KMS-11 (cell line): Measurements from ENCODE around the gene PKNOX1.
"Not testable (repeated sequence)": the region's sequence is repeated elsewhere in the genome, so short reads cannot be mapped to it uniquely, and the experiment has no call there.

Experiments
- H2AFZ ChIP-seq: fragments of 200-600 bp; sonication (generic); 2 replicates; pipeline ENCODE4 v1.6.1; 2016; ENCODE audit warnings: antibody characterized with exemption, mixed run types, low read depth
- H3K27ac ChIP-seq: fragments of 200-600 bp; sonication (generic); 2 replicates; pipeline ENCODE4 v1.6.1; 2016; ENCODE audit warnings: mild to moderate bottlenecking, mixed run types
- H3K27me3 ChIP-seq: fragments of 200-600 bp; sonication (generic); 2 replicates; pipeline ENCODE4 v1.6.1; 2017; ENCODE audit warnings: mild to moderate bottlenecking, low read depth, mixed run types, moderate library complexity; ENCODE audit not compliant: insufficient read depth
- H3K36me3 ChIP-seq: fragments of 200-600 bp; sonication (generic); 2 replicates; pipeline ENCODE4 v1.6.1; 2017; ENCODE audit warnings: mild to moderate bottlenecking, mixed run types; ENCODE audit not compliant: insufficient read depth
- H3K4me1 ChIP-seq: fragments of 200-600 bp; sonication (generic); 2 replicates; pipeline ENCODE4 v1.6.1; 2016; ENCODE audit warnings: mild to moderate bottlenecking, low read depth, mixed run types; ENCODE audit not compliant: poor library complexity, severe bottlenecking
- H3K4me2 ChIP-seq: fragments of 200-600 bp; sonication (generic); 2 replicates; pipeline ENCODE4 v1.7.0; 2016; ENCODE audit warnings: mild to moderate bottlenecking, mixed run types
- H3K4me3 ChIP-seq: fragments of 200-600 bp; sonication (generic); IDR thresholded peaks from 2 replicates; pipeline ENCODE4 v1.6.1; 2017; ENCODE audit warnings: low read depth, low read length, mixed read lengths; ENCODE audit not compliant: insufficient read depth
- H3K79me2 ChIP-seq: fragments of 200-600 bp; sonication (generic); 2 replicates; pipeline ENCODE4 v1.6.1; 2016; ENCODE audit warnings: low read depth, mixed run types; ENCODE audit not compliant: insufficient read depth
- H3K9ac ChIP-seq: fragments of 200-600 bp; sonication (generic); 2 replicates; pipeline ENCODE4 v1.6.1; 2016; ENCODE audit warnings: mild to moderate bottlenecking, mixed run types
- H4K20me1 ChIP-seq: fragments of 200-600 bp; sonication (generic); 2 replicates; pipeline ENCODE4 v1.6.1; 2016; ENCODE audit warnings: mild to moderate bottlenecking, mixed run types; ENCODE audit not compliant: insufficient read depth
- TF ChIP-seq, protein P1 (sequence below): fragments of 200-600 bp; sonication (generic); conservative IDR thresholded peaks from 2 replicates; pipeline ENCODE4 v1.6.1; 2017; ENCODE audit warnings: low read depth, mild to moderate bottlenecking, antibody characterized with exemption, low read length, moderate library complexity, mixed read lengths

The PKNOX1 gene

DNA sequence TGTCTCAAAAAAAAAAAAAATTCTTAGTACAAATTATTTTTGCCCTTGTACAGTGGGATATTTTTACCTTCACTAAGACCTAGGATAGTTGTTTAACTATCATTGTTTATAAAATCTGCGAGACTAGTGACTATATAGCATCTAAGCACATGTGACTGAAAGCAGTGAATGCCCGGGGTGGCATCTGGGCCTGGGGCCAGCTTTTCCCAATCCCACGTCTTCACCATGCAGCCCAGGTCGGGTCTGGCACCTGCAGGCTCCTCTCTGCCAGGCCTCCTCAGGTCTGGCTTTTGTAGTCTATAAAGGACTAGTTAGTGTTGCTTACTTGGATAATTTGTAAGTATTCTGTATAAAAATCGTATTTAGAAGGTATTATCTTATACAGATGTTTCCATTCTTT, 60.5 kb downstream of the PKNOX1 start:
- Histone ChIP-seq H3K4me1 (no peaks in the 10 kb centered on the region), H3K79me2 (no peaks in the 10 kb centered on the region), H3K4me2 (no peak overlapping the region), H3K4me3 (no peak overlapping the region), H3K27ac (no peak overlapping the region), H2AFZ (no peak overlapping the region), H4K20me1 (no peaks in the 10 kb centered on the region), H3K27me3 (no peaks in the 10 kb centered on the region), H3K36me3 (no peaks in the 10 kb centered on the region), H3K9ac (no peak overlapping the region)
- TF ChIP-seq, protein P1, sequence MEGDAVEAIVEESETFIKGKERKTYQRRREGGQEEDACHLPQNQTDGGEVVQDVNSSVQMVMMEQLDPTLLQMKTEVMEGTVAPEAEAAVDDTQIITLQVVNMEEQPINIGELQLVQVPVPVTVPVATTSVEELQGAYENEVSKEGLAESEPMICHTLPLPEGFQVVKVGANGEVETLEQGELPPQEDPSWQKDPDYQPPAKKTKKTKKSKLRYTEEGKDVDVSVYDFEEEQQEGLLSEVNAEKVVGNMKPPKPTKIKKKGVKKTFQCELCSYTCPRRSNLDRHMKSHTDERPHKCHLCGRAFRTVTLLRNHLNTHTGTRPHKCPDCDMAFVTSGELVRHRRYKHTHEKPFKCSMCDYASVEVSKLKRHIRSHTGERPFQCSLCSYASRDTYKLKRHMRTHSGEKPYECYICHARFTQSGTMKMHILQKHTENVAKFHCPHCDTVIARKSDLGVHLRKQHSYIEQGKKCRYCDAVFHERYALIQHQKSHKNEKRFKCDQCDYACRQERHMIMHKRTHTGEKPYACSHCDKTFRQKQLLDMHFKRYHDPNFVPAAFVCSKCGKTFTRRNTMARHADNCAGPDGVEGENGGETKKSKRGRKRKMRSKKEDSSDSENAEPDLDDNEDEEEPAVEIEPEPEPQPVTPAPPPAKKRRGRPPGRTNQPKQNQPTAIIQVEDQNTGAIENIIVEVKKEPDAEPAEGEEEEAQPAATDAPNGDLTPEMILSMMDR: no peak

DNA sequence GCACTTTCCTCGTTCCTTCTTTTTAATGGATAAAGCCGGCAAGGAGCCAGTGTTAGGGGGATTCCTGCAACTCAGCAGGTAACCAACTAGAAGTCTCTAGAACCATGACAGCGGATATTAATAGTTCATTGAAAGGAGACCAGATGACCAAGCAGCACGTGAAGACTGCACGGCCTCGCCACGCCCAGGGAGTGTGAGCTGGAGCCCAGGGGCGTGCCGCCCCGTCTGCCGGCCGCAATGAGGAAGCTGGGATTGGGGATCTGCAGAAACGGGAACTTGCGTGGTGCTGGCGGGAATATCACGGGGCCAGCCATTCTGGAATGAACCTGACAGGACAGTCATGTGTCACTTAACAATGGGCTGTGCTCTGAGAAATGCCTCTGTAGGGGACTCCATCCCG, 62.5 kb downstream of the PKNOX1 start:
- H3K27ac ChIP-seq, H3K4me1 ChIP-seq, H3K36me3 ChIP-seq, H4K20me1 ChIP-seq, H3K9ac ChIP-seq, H2AFZ ChIP-seq, H3K27me3 ChIP-seq, H3K4me3 ChIP-seq, H3K4me2 ChIP-seq, H3K79me2 ChIP-seq: not testable (repeated sequence)

DNA sequence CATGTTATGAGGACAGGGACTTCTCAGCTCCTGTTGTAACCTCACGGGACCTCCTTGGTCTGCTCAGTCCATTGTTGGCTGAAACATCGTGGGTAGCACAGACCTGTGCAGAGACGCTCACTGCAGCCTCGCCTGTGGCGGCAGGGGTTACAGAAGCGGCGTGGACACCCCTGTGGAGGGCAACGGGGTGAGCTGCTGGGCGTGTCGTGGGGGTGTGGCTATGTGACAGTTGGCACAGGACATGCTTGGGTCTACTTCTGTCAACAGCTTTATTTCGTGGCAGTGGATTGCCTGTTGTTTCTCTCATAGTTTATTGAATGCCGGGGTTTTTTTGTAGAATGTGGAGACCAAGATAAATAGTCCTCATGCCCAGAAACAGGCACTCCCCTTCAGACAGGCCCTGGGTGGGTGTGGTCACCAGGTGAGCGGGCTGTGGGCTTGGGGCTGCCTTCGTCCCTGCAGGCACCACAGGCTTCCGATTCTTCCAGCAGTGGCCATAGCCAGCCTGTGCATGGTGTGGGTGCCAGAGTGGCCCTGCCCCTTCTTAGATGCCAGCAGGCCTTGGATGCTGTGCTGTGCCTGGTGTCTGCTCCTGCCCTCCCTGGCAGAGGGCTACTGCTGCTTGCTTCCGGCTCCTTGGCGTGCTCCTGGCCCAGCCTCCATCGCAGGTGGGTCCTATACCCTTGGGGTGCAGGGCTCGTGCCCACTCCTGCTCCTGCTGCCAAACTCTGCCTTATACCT, 63.7 kb downstream of the PKNOX1 start:
- not testable (repeated sequence) for H4K20me1 ChIP-seq, H3K9ac ChIP-seq, H2AFZ ChIP-seq, H3K27ac ChIP-seq, H3K4me2 ChIP-seq, H3K27me3 ChIP-seq, H3K4me3 ChIP-seq, H3K36me3 ChIP-seq, H3K79me2 ChIP-seq
- H3K4me1 ChIP-seq: peaks cover 12% of the 10 kb centered on the region

DNA sequence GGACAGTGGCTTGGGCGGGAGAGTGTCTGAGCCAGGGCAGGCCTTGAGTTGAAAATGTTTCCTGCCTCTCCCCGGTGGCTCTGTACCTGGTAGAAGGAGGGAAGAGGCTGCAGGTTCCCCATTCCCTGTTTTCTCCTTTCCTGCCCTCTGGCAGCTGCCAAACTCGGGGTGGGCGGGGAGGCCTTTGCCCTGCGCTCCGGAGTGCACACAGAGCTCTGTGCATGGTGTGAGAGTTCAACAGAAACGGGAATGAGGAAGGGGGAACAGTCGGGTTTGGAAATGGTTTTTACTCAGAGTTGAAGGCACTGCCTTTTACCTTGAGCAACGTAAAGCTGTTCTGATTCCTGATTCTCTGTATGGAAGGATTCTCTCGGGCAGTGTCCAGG, 64.3 kb downstream of the PKNOX1 start:
- H3K27ac ChIP-seq, H3K9ac ChIP-seq, H3K27me3 ChIP-seq, H3K4me3 ChIP-seq, H3K4me2 ChIP-seq, H3K79me2 ChIP-seq, H3K36me3 ChIP-seq, H2AFZ ChIP-seq, H4K20me1 ChIP-seq: not testable (repeated sequence)
- peaks cover 12% of the 10 kb centered on the region for H3K4me1 ChIP-seq

DNA sequence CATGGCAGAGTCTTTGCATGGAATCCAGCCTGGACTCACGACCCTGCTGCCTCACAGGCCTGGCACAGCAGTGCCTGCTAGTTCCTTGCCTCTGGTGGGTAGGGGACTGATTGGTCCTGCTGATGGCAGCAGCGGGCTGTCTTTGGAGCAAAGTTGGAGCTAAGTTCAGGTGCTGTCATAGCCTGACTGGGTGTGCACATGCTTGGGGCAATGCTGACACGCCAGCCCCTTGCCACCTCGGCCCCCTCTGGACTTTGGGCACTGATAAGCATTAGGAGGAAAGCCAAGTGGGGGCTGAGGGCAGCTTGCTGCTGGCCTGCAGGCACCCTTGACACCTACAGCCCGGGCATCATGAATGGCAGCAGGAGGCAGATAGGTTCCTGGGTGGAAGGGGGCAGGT, 67.8 kb downstream of the PKNOX1 start:
- H3K4me2 ChIP-seq, H3K4me3 ChIP-seq, H3K9ac ChIP-seq, H3K27ac ChIP-seq, H3K36me3 ChIP-seq, H2AFZ ChIP-seq, H3K27me3 ChIP-seq, H4K20me1 ChIP-seq, H3K79me2 ChIP-seq: not testable (repeated sequence)
- H3K4me1 ChIP-seq: peaks cover 12% of the 10 kb centered on the region

DNA sequence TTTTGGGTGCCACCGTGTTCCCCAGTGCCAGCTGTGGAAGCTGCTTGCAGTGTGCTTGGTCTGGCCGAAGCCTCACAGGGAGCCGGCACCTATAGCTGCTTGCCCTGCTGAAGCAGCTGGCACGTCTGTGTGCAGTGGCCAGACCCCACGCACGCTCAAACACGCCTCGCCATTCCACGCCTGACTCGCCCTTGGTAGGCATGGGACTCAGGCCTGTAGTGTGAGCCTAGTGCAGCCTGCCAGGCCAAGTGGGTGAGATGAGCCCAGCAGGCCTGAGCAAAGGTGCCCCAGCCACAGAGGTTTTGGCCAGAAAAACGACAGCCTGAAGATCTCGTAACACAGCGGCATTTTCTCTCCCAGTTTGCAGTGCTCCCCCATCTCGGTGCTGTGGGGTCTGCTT, 68.9 kb downstream of the PKNOX1 start:
- H2AFZ ChIP-seq, H3K4me3 ChIP-seq, H3K27me3 ChIP-seq, H3K36me3 ChIP-seq, H3K27ac ChIP-seq, H3K9ac ChIP-seq, H4K20me1 ChIP-seq, H3K4me2 ChIP-seq, H3K79me2 ChIP-seq: not testable (repeated sequence)
- H3K4me1 ChIP-seq: peaks cover 12% of the 10 kb centered on the region

DNA sequence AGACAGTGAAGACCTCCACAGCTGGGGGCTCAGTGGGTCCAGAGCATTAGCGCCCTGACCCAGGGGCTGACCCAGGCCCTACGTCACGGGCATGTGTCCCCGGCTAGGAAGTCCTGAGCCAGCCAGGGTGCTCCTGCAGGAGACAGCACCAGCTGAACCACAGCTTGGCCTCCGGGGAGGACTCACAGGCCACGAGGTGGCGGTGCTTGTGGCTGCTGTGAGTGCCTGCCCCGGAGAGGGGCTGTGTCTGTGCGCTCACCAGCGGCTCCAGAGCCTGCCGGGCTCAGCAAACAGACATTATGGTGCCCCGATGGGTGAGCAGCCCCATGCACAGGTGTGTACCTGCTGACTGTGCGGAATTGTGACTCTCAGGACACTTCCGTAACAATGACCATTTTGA, 70.2 kb downstream of the PKNOX1 start:
- not testable (repeated sequence) for H3K27ac ChIP-seq, H3K4me3 ChIP-seq, H3K4me2 ChIP-seq, H4K20me1 ChIP-seq, H3K79me2 ChIP-seq, H3K36me3 ChIP-seq, H2AFZ ChIP-seq, H3K9ac ChIP-seq, H3K27me3 ChIP-seq
- H3K4me1 ChIP-seq: peaks cover 12% of the 10 kb centered on the region

DNA sequence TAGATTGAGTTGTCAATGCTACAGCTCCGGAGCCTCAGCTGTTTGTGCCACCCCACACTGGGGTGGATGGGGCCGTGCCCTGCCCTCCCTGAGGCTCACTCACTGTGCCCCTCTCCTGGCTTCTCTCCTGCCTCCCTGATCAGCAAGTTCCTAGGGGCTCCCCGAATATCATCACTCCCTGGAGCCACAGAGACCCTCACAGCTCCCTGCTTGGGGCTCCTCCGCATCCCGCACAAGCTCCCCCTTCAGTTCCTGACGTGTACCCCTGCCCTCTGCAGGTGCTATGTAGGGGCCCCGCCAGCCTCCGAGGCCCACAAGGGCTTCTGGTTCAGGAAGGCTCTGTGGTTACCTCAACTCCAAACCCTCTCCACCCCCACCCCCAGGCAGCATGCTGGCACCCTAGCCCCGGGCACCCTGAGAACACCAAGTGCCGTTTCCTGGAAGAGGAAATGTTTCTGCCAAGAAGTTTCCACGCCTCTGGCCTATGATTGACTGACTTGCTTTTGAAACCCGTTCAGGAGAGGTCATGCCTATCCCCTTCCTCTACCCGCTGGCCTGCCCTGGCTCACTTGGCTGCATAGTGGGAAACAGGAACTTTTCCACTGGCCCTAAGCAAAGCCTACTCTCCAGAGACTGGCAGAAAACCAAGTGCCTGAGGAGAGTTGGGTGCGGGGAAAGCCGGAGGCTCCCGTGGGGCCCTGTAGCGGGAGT, 71.0 kb downstream of the PKNOX1 start:
- H4K20me1 ChIP-seq, H3K9ac ChIP-seq, H3K79me2 ChIP-seq, H2AFZ ChIP-seq, H3K27ac ChIP-seq, H3K4me3 ChIP-seq, H3K27me3 ChIP-seq, H3K36me3 ChIP-seq, H3K4me2 ChIP-seq: not testable (repeated sequence)
- peaks cover 12% of the 10 kb centered on the region for H3K4me1 ChIP-seq

DNA sequence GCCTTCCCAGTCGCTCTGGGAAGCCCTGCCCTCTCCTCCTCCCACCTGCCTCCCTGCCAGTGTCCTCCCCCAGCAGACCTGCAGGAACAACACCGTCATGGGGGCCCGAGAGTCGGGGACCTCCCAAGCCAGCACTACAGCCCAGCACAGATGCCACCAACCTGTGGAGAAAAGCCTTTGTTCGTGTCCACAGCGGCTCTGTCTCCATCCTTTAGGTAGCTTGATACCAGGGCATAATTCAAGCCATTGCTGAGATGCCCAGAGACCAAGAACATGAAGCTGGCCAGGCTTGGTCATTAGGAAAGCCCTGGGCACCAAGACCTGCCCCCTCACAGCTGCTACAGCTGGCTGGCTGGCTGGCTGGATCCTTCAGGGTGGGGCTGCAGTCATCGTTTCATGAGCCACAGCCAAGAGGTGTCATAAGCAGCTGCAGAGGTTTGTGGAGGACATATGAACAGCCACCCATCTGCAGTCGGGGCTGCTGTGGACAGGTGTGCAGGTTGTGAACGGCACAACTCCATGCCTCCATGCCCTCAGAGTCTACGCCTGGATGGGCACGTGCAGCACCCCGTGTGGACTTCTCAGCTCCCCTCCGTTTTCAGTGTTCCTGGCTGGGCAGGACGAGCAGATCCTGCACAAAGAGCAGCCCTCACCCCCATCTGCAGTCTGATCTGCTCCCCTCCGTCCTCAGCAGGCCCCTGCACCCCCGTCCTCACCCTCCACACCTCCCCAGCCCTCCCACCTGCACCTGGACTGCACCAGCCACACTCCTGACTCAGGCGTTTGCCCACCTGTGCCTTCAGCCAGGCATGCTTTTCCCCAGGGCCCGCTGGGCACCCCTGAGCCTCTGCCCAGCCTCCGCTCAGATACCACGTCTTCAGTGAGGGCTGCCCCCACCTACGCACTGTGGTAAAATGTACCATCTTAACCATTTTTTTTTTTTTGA, 71.8 kb downstream of the PKNOX1 start:
- not testable (repeated sequence) for H3K4me2 ChIP-seq, H3K79me2 ChIP-seq, H3K9ac ChIP-seq, H3K4me1 ChIP-seq, H3K36me3 ChIP-seq, H3K27ac ChIP-seq, H2AFZ ChIP-seq, H3K27me3 ChIP-seq, H3K4me3 ChIP-seq, H4K20me1 ChIP-seq
